Spleen (tissue), 11 donors: ENCODE results near the gene BANK1. TPM values are rescaled to one million over a fixed set of nuclear protein-coding genes. Genes with fewer than 3 reads are reported as not detected.

Experiments used
- DNase-seq: peaks from one replicate; pipeline ENCODE4 v3.0.0-alpha.2; 2020
- H3K27ac ChIP-seq, 8 donors: fragments of 200-600 bp; sonication (generic) in 7 of 8; 1 replicate in 4 of 8; 2 replicates in 4 of 8; pipeline versions ENCODE4 v1.5.0 to v1.8.0; 2016 to 2021; ENCODE audit warnings: inconsistent platforms in 4 of 8, mild to moderate bottlenecking in 4 of 8, moderate library complexity in 1 of 8
- H3K27me3 ChIP-seq, 7 donors: fragments of 200-600 bp; sonication (generic) in 6 of 7; replicated peaks in 1 of 7; 1 replicate in 4 of 7; 2 replicates in 3 of 7; pipeline versions ENCODE4 v1.5.0 to v1.8.0; 2016 to 2021; ENCODE audit warnings: inconsistent platforms in 3 of 7, mild to moderate bottlenecking in 1 of 7
- H3K36me3 ChIP-seq, 6 donors: fragments of 200-600 bp; sonication (generic) in 5 of 6; 1 replicate in 4 of 6; 2 replicates in 2 of 6; pipeline versions ENCODE4 v1.5.0 to v1.8.0; 2016 to 2021; ENCODE audit warnings: inconsistent platforms in 2 of 6
- H3K4me1 ChIP-seq, 6 donors: fragments of 200-600 bp; sonication (generic) in 5 of 6; 1 replicate in 3 of 6; 2 replicates in 3 of 6; pipeline versions ENCODE4 v1.5.0 to v1.8.0; 2016 to 2021; ENCODE audit warnings: inconsistent platforms in 3 of 6
- H3K4me3 ChIP-seq, 8 donors: fragments of 200-600 bp; sonication (generic) in 7 of 8; 1 replicate in 4 of 8; 2 replicates in 4 of 8; pipeline versions ENCODE4 v1.5.0 to v1.8.0; 2016 to 2021; ENCODE audit warnings: inconsistent platforms in 4 of 8, mild to moderate bottlenecking in 4 of 8, moderate library complexity in 2 of 8
- H3K9me3 ChIP-seq, 8 donors: fragments of 200-600 bp; sonication (generic) in 7 of 8; 1 replicate in 4 of 8; 2 replicates in 4 of 8; pipeline versions ENCODE4 v1.5.0 to v1.8.0; 2016 to 2021; ENCODE audit warnings: inconsistent platforms in 4 of 8
- CTCF ChIP-seq, 11 experiments: fragments of 200-600 bp in 7 of 11; fragments of 450-650 bp in 4 of 11; sonication (generic) in 4 of 11; IDR thresholded peaks in 8 of 11; conservative IDR thresholded peaks in 3 of 11; 1 replicate in 7 of 11; 2 replicates in 4 of 11; pipeline versions ENCODE4 v1.4.0 to v1.8.0; 2016 to 2021; ENCODE audit warnings: antibody characterized with exemption in 11 of 11, inconsistent platforms in 4 of 11, mild to moderate bottlenecking in 1 of 11
- POLR2A ChIP-seq, 3 donors: fragments of 450-650 bp; IDR thresholded peaks; one replicate each; pipeline ENCODE4 v1.5.1; 2017; ENCODE audit warnings: antibody characterized with exemption in 3 of 3, mild to moderate bottlenecking in 1 of 3
- POLR2AphosphoS5 ChIP-seq, 3 donors: sonication (generic); formaldehyde crosslinking; IDR thresholded peaks; one replicate each; pipeline ENCODE4 v1.5.1; 2017; ENCODE audit warnings: antibody characterized with exemption in 3 of 3
- WGBS, 5 donors: extraction: QIAGEN DNeasy Blood & Tissue Kit in 3 of 5; methylation state at CpG; one replicate each; pipeline versions ENCODE4 v1.1.5 to v1.1.7; 2013 to 2018; 5-methylcytosine and 5-hydroxymethylcytosine counted together
- intact Hi-C: fragments of 100-400 bp; cut with DNase I; formaldehyde crosslinking; loops from one replicate; pipeline ENCODE4 v1.15.0; 2023; ENCODE audit warnings: low total_unique reads
- polyA plus RNA-seq, 3 donors: library from polyadenylated mRNA; stranded (reverse); fragments of 200-250 nt; gene quantifications; one replicate each; pipeline ENCODE4 v1.2.1, GENCODE V29; 2013
- total RNA-seq, 7 donors: library from RNA; depleted of rRNA in 3 of 7; stranded (reverse); fragments of >200 nt in 3 of 7; fragmentation: NEBNext Ultra II Directional in 4 of 7; extraction: Animal tissue kit (Norgen Biotek cat#: 25700) in 4 of 7; gene quantifications; one replicate each; pipeline versions ENCODE4 v1.1.0 to v1.2.1, GENCODE V29; 2016 to 2021
- donor health status: healthy with polysubstance abuse.
- donor health status: DM: no; HTN: no; CAD: no; lungs with moderate emphysema.
- donor health status: DM: no; HTN: no; CAD: no.
- donor health status: Bipolar disorder and iron deficiency.
- donor health status: healthy.
- donor health status: DM: no; HTN: no; CAD: no.
- donor health status: DM: yes; HTN: yes; CAD: no.

BANK1 gene
- total and polyA plus RNA-seq, 10 donors = 105 to 208 (median 139) TPM

- intact Hi-C loops = no loop called here
- no peak overlapping the region for H3K4me3 ChIP-seq
- no peak for DNase-seq
- no peaks in the 10 kb centered on the region for H3K9me3 ChIP-seq
- no peak for TF ChIP-seq CTCF (IDR thresholded peaks at IDR 0.05 in 8 of 11, conservative IDR thresholded peaks at IDR 0.05 in 3 of 11)
- TF ChIP-seq POLR2AphosphoS5 (IDR thresholded peaks at IDR 0.05) = no peak
- TF ChIP-seq POLR2A (IDR thresholded peaks at IDR 0.05) = no peak
- peaks cover 0 to 29% (median 0%) of the 10 kb centered on the region in 6 donors for H3K36me3 ChIP-seq
- H3K4me1 ChIP-seq = no peaks in the 10 kb centered on the region
- WGBS, 5 donors = 90 to 95% (median 93%) methylated on average over 4 of the region's 4 CpGs
- no peaks in the 10 kb centered on the region for H3K27me3 ChIP-seq
- H3K27ac ChIP-seq = no peak overlapping the region
Measured at GRCh38 chr4:102057122-102057521, 266.6 kb downstream of the BANK1 start.

GRCh38 chr4:102061133-102061532, 270.6 kb downstream of the BANK1 start:
- Histone ChIP-seq H3K27me3 (no peaks in the 10 kb centered on the region), H3K36me3 (peaks cover 0 to 68% (median 0%) of the 10 kb centered on the region in 6 donors), H3K9me3 (no peaks in the 10 kb centered on the region), H3K27ac (no peak overlapping the region), H3K4me3 (no peak overlapping the region), H3K4me1 (no peaks in the 10 kb centered on the region)
- intact Hi-C loops = no loop called here
- DNase-seq = no peak
- no peak for TF ChIP-seq POLR2AphosphoS5 (IDR thresholded peaks at IDR 0.05)
- no peak for TF ChIP-seq POLR2A (IDR thresholded peaks at IDR 0.05)
- no peak for TF ChIP-seq CTCF (IDR thresholded peaks at IDR 0.05 in 8 of 11, conservative IDR thresholded peaks at IDR 0.05 in 3 of 11)
- whole genome bisulfite sequencing, 5 donors = 64 to 83% (median 78%) methylated on average over 1 of the region's 1 CpG

GRCh38 chr4:102064747-102065442, 274.4 kb downstream of the BANK1 start:
- peaks cover 0 to 96% (median 2%) of the 10 kb centered on the region in 6 donors for H3K36me3 ChIP-seq
- intact Hi-C loops = no loop called here
- H3K4me3 ChIP-seq = no peak overlapping the region
- no peak for DNase-seq
- H3K27me3 ChIP-seq = no peaks in the 10 kb centered on the region
- no peaks in the 10 kb centered on the region for H3K4me1 ChIP-seq
- TF ChIP-seq POLR2AphosphoS5 (IDR thresholded peaks at IDR 0.05) = no peak
- no peak for TF ChIP-seq CTCF (IDR thresholded peaks at IDR 0.05 in 8 of 11, conservative IDR thresholded peaks at IDR 0.05 in 3 of 11)
- no peak for TF ChIP-seq POLR2A (IDR thresholded peaks at IDR 0.05)
- H3K9me3 ChIP-seq = no peaks in the 10 kb centered on the region
- no peak overlapping the region for H3K27ac ChIP-seq

GRCh38 chr4:102076622-102077021, 286.1 kb downstream of the BANK1 start:
- Histone ChIP-seq H3K27ac (no peak overlapping the region), H3K4me1 (no peaks in the 10 kb centered on the region), H3K4me3 (no peak overlapping the region), H3K9me3 (no peaks in the 10 kb centered on the region), H3K27me3 (no peaks in the 10 kb centered on the region), H3K36me3 (peaks cover 0 to 44% (median 8%) of the 10 kb centered on the region in 6 donors)
- intact Hi-C loops = no loop called here
- DNase-seq = no peak
- TF ChIP-seq POLR2A (IDR thresholded peaks at IDR 0.05) (no peak), POLR2AphosphoS5 (IDR thresholded peaks at IDR 0.05) (no peak), CTCF (IDR thresholded peaks at IDR 0.05 in 8 of 11, conservative IDR thresholded peaks at IDR 0.05 in 3 of 11) (no peak)
- 67 to 88% (median 78%) methylated on average over 1 of the region's 1 CpG for WGBS, 5 donors
